ENCODE data around the gene ADGRA3. TPM values are rescaled to one million over a fixed set of nuclear protein-coding genes. Genes with fewer than 3 reads are reported as not detected.
"Not testable (repeated sequence)": the region's sequence is repeated elsewhere in the genome, so short reads cannot be mapped to it uniquely, and the experiment has no call there.

Gene ADGRA3
- total RNA-seq, 1 donor from 2014 or later, result 76.0 TPM

DNA sequence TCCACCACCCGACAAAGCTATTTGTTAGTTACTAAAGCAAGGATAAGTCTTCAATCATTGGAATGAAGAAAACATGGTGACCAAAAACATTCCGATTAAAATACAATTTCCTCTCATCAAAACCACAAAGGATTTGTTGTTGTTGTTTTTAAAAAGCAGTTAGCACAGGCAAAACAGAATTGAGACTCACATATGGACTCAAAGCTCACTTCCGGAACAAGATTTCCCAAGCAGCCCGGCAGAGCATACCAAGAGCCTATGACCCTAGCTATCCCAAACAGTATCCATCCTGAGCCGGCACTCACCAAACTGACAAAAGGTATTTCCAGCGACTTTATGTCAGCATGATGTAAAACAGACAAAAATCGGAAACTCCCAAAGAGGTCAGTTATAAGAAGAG, 39.9 kb downstream of the ADGRA3 start:
- TF ChIP-seq CTCF (conservative IDR thresholded peaks at IDR 0.05), result no peak
- H3K27me3 Mint-ChIP-seq (ENCODE audit: low read depth), result no peaks in the 10 kb centered on the region
- H3K4me1 Mint-ChIP-seq, result peaks cover 42% of the 10 kb centered on the region
- peaks cover 11% of the 10 kb centered on the region for H3K9me3 Mint-ChIP-seq
- peaks cover 18% of the 10 kb centered on the region for H3K36me3 Mint-ChIP-seq (ENCODE audit: low read depth)
- H3K4me3 Mint-ChIP-seq, result no peak overlapping the region
- DNase-seq (ENCODE audit: low read depth, low spot score), result no peak
- no peak overlapping the region for H3K27ac Mint-ChIP-seq (ENCODE audit: unreplicated experiment)

DNA sequence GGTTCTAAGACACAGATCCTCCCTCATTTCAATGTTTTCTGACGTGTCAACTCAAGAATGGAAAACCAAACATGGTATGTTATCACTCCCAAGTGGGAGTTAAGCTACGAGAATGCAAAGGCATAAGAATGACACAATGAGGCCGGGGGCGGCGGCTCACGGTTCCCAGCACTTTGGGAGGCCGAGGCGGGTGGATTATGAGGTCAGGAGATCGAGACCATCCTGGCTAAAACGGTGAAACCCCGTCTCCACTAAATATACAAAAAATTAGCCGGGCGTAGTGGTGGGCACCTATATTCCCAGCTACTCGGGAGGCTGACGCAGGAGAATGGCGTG, 40.6 kb downstream of the ADGRA3 start:
- H3K27me3 Mint-ChIP-seq (ENCODE audit: low read depth); DNase-seq (ENCODE audit: low read depth, low spot score); H3K4me3 Mint-ChIP-seq; H3K27ac Mint-ChIP-seq (ENCODE audit: unreplicated experiment): not testable (repeated sequence)
- H3K36me3 Mint-ChIP-seq (ENCODE audit: low read depth), result peaks cover 20% of the 10 kb centered on the region
- peaks cover 11% of the 10 kb centered on the region for H3K9me3 Mint-ChIP-seq
- H3K4me1 Mint-ChIP-seq, result peaks cover 38% of the 10 kb centered on the region

GRCh38 chr4:22474636-22475310, 41.1 kb downstream of the ADGRA3 start:
- peaks cover 34% of the 10 kb centered on the region for H3K4me1 Mint-ChIP-seq
- DNase-seq (ENCODE audit: low read depth, low spot score), result no peak
- H3K36me3 Mint-ChIP-seq (ENCODE audit: low read depth), result peaks cover 19% of the 10 kb centered on the region
- peaks cover 9% of the 10 kb centered on the region for H3K9me3 Mint-ChIP-seq
- no peaks in the 10 kb centered on the region for H3K27me3 Mint-ChIP-seq (ENCODE audit: low read depth)
- H3K4me3 Mint-ChIP-seq, result no peak overlapping the region
- TF ChIP-seq CTCF (conservative IDR thresholded peaks at IDR 0.05), result no peak
- no peak overlapping the region for H3K27ac Mint-ChIP-seq (ENCODE audit: unreplicated experiment)

DNA sequence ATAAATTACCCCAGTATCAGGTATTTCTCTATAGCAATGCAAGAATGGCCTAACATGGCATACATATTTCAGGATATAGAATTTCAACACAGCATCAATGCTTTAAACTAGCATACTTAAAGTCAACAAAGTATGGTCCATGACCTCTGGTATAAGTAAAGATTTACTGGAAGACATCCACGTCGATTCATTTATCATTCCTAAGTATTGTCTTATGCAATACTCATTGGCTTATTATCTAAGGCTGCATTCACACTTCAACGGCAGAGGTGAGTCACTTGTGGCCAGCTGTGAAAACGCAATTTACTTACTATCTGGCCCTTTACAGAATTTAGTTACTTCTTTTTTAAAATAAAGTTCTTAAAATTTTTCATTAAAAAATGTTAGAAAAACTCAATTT, 42.6 kb downstream of the ADGRA3 start:
- Mint-ChIP-seq H3K4me1 (peaks cover 24% of the 10 kb centered on the region), H3K4me3 (no peak overlapping the region), H3K36me3 (ENCODE audit: low read depth) (peaks cover 25% of the 10 kb centered on the region), H3K27me3 (ENCODE audit: low read depth) (no peaks in the 10 kb centered on the region), H3K9me3 (peaks cover 11% of the 10 kb centered on the region), H3K27ac (ENCODE audit: unreplicated experiment) (no peak overlapping the region)
- no peak for DNase-seq (ENCODE audit: low read depth, low spot score)
- no peak for TF ChIP-seq CTCF (conservative IDR thresholded peaks at IDR 0.05)

DNA sequence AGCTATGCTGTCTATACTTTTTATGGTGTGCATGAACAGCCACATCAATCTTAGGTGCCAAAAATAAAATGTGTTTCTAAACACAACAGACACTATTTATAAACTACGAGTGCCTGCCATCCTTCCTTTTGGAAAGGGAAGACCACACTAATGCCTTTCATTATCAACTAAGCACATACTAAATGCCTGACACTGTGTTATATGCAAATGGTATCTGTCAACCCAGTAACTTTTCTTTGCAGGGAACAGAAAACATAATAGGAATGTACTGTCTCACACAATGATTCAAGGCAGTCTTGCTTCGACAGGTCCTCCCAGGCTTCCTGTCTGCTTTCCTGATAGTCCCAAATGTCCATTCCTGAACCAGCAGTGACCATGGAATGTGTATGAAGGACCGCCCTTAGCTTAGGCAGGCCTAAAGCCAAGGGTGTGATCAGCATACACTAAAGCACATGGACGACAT, 43.8 kb downstream of the ADGRA3 start:
- no peak for TF ChIP-seq CTCF (conservative IDR thresholded peaks at IDR 0.05)
- H3K36me3 Mint-ChIP-seq (ENCODE audit: low read depth), result peaks cover 29% of the 10 kb centered on the region
- peaks cover 19% of the 10 kb centered on the region for H3K4me1 Mint-ChIP-seq
- H3K9me3 Mint-ChIP-seq, result peaks cover 11% of the 10 kb centered on the region
- no peak for DNase-seq (ENCODE audit: low read depth, low spot score)
- H3K27me3 Mint-ChIP-seq (ENCODE audit: low read depth), result no peaks in the 10 kb centered on the region
- no peak overlapping the region for H3K27ac Mint-ChIP-seq (ENCODE audit: unreplicated experiment)
- H3K4me3 Mint-ChIP-seq, result no peak overlapping the region

DNA sequence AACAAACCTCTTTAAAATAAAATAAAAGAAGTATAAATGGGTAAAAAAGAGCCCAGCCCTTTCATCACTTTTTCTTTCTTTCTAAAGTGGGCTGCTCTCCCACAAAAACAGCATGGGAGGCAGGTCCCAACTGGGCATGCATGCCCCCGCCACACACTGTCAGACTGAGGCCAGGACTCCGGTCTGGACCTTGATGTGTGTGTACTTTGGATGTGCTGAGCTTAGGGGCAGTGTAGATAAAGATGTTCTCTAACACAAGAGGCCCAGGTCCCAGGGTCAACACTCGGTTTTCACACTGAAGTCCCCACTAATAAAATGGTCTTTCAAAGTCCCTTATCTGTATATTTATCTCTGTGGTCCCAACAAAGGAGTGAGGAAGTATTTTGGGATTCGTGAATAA, 44.4 kb downstream of the ADGRA3 start:
- Mint-ChIP-seq H3K36me3 (ENCODE audit: low read depth) (peaks cover 33% of the 10 kb centered on the region), H3K27ac (ENCODE audit: unreplicated experiment) (no peak overlapping the region), H3K27me3 (ENCODE audit: low read depth) (no peaks in the 10 kb centered on the region)

More for the DNA sequence above, 44.4 kb downstream of the ADGRA3 start:
- peaks cover 19% of the 10 kb centered on the region for H3K4me1 Mint-ChIP-seq
- no peak for DNase-seq (ENCODE audit: low read depth, low spot score)
- peaks cover 11% of the 10 kb centered on the region for H3K9me3 Mint-ChIP-seq
- H3K4me3 Mint-ChIP-seq, result no peak overlapping the region
- no peak for TF ChIP-seq CTCF (conservative IDR thresholded peaks at IDR 0.05)

Measured in neural crest cell (in vitro differentiated cells).